ENCODE results near the gene LIPK. TPM values are rescaled to one million over a fixed set of nuclear protein-coding genes. Genes with fewer than 3 reads are reported as not detected.
"Not testable (repeated sequence)": the region's sequence is repeated elsewhere in the genome, so short reads cannot be mapped to it uniquely, and the experiment has no call there.

The LIPK gene
- total RNA-seq, 2 experiments from 2014 or later, result not detected

DNA sequence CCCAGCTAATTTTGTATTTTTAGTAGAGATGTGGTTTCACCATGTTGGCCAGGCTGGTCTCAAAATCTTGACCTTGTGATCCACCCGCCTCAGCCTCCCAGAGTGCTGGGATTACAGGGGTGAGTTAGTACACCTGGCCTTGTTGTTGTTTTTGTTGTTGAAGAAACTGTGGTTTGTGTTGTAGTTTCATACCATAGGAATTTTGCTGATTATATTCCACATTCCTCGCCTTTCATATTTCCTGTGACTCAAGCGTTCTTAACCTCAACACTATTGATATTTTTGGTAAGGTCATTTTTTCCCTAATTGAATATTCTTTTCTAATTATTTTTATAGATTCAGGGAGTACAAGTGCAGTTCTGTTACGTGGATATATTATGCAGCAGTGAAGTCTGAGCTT, 25.1 kb upstream of the LIPK start:
- Mint-ChIP-seq H3K4me1 (ENCODE audit: low read depth) (no peaks in the 10 kb centered on the region), H3K9me3 (no peaks in the 10 kb centered on the region), H3K27ac (no peak overlapping the region), H3K4me3 (no peak overlapping the region), H3K27me3 (peaks cover 6% of the 10 kb centered on the region), H3K36me3 (no peaks in the 10 kb centered on the region)
- ChIA-PET CTCF (no interaction called here), POLR2A (no interaction called here)
- no peak for DNase-seq
- intact Hi-C loops (cut with micrococcal nuclease), result no loop called here

DNA sequence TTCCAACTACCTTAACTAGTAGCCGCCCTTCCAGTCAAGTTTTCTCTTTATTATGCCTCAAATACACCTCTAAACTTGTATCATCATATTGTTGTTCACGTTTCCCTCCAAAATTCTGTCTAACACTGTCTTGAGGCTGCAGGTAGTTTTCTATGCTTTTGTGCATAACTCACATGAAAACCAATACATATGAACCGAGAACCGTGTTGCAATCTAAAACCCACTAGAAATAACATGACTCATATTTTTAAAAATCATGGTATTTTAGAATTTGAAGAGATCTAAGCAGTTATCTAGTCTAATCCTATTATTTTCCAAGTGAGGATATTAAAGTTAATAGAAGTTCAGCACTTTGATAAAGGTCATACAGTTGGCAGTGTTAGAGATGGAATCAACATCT, 23.6 kb upstream of the LIPK start:
- H3K27ac Mint-ChIP-seq, result no peak overlapping the region
- CTCF ChIA-PET, result interaction anchor here (0.6 kb wide), 1 partner anchor 37 kb away, joined by 3 read pairs; no protein-coding TSS in a partner anchor
- H3K36me3 Mint-ChIP-seq, result no peaks in the 10 kb centered on the region
- peaks cover 4% of the 10 kb centered on the region for H3K27me3 Mint-ChIP-seq
- POLR2A ChIA-PET, result no interaction called here
- DNase-seq, result no peak
- H3K9me3 Mint-ChIP-seq, result no peaks in the 10 kb centered on the region
- intact Hi-C loops (cut with micrococcal nuclease), result no loop called here
- no peaks in the 10 kb centered on the region for H3K4me1 Mint-ChIP-seq (ENCODE audit: low read depth)
- H3K4me3 Mint-ChIP-seq, result no peak overlapping the region

DNA sequence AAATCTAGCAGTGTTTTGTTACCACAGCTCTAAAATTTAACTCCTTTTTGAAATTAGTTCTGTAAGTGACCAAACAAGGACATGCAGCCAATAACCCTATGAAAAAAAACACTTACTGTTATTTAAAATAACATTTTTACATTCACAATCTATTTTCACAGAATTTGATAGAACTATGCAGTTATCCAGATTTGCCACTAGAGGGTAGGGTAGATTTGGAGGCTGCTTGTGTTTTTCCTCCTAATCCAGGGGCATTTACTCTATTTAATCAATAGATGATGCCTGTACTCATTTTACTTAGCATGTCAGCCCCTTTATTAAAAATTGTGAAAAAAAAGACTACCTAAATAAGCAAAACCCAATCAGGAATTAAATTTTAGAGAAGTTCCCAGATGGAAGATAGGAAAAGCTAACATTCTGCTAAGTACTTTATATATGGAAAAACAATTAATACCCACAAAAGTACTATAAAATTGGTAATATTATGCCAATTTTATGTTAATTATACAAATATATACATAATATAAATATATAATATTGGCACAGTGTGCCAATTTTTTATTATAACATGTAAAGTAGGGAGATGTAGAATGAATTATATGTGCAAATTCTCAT, 18.1 kb upstream of the LIPK start:
- H3K4me1 Mint-ChIP-seq (ENCODE audit: low read depth), result no peaks in the 10 kb centered on the region
- H3K9me3 Mint-ChIP-seq, result no peaks in the 10 kb centered on the region
- H3K27me3 Mint-ChIP-seq, result peaks cover 5% of the 10 kb centered on the region
- H3K4me3 Mint-ChIP-seq, result no peak overlapping the region
- intact Hi-C loops (cut with micrococcal nuclease), result loop anchor here (1.0 to 5.0 kb wide), 2 partner anchors 122 to 244 kb away; no protein-coding TSS in a partner anchor
- no peak overlapping the region for H3K27ac Mint-ChIP-seq
- CTCF ChIA-PET, result interaction anchor here (0.7 to 4.5 kb wide), 16 partner anchors 8 to 245 kb away, joined by 3 to 31 read pairs (median 3); no protein-coding TSS in a partner anchor
- H3K36me3 Mint-ChIP-seq, result no peaks in the 10 kb centered on the region
- DNase-seq, result no peak
- POLR2A ChIA-PET, result no interaction called here

DNA sequence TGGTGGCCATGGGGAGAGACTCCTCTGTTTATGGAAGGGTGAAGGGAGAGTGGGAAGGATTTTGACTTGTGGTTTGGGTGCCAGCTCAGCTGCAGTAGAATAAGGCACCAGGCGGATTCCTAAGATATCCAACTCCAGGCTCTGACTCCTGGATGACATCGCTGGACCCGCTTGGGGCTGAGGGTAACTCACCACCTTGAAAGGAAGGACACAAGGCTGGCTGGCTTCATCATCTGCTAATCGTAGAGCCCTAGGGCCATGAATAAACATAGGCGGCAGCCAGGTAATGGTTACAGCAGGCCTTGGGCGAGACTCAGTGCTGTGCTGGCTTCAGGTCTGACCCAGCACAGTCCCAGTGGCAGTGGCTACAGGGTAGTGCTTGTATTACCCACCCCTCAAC, 16.7 kb upstream of the LIPK start:
- ChIA-PET POLR2A (no interaction called here), CTCF (interaction anchor here (0.8 to 4.5 kb wide), 3 partner anchors 10 to 243 kb away, joined by 4 to 31 read pairs (median 6); no protein-coding TSS in a partner anchor)
- DNase-seq, result no peak
- Mint-ChIP-seq H3K4me1 (ENCODE audit: low read depth) (no peaks in the 10 kb centered on the region), H3K4me3 (no peak overlapping the region), H3K9me3 (no peaks in the 10 kb centered on the region), H3K27me3 (peaks cover 5% of the 10 kb centered on the region), H3K27ac (no peak overlapping the region), H3K36me3 (no peaks in the 10 kb centered on the region)
- intact Hi-C loops (cut with micrococcal nuclease), result loop anchor here (5.0 kb wide), 1 partner anchor 243 kb away; no protein-coding TSS in a partner anchor

DNA sequence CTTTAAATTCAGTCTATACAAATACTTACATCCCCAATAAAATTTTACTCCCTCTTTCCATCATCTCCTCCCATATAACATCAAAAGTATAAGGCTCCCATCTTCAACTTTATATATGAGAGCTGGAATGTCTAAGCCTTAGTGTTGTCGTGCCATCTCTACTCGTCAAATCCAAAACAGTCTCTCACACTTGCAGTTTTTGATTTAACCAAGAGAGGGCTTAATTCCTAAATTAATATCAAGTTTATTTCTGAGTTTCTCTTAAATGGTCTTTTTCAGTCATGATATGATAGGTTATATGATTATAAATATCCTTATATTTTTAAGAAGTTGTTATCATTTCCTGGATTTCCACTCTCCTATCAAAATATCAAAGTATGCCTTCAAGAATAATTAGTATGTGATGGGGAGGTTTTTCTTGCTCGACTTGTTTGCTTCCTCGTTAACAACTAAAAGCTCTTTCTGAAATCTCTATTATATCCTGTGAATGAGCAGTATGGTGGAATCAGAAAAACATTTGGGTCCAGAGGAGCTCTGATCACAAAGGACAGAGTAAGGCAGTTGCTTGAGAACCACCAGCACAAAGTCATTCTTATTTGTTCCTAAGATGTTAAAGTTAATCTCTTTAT, 12.5 kb upstream of the LIPK start:
- Mint-ChIP-seq H3K36me3 (no peaks in the 10 kb centered on the region), H3K4me1 (ENCODE audit: low read depth) (no peaks in the 10 kb centered on the region), H3K27ac (no peak overlapping the region), H3K27me3 (peaks cover 11% of the 10 kb centered on the region), H3K9me3 (no peaks in the 10 kb centered on the region), H3K4me3 (no peak overlapping the region)
- no peak for DNase-seq
- POLR2A ChIA-PET, result no interaction called here
- CTCF ChIA-PET, result interaction anchor here (0.7 to 2.3 kb wide), 6 partner anchors 35 to 383 kb away, joined by 3 to 10 read pairs (median 4); no protein-coding TSS in a partner anchor
- intact Hi-C loops (cut with micrococcal nuclease), result no loop called here

DNA sequence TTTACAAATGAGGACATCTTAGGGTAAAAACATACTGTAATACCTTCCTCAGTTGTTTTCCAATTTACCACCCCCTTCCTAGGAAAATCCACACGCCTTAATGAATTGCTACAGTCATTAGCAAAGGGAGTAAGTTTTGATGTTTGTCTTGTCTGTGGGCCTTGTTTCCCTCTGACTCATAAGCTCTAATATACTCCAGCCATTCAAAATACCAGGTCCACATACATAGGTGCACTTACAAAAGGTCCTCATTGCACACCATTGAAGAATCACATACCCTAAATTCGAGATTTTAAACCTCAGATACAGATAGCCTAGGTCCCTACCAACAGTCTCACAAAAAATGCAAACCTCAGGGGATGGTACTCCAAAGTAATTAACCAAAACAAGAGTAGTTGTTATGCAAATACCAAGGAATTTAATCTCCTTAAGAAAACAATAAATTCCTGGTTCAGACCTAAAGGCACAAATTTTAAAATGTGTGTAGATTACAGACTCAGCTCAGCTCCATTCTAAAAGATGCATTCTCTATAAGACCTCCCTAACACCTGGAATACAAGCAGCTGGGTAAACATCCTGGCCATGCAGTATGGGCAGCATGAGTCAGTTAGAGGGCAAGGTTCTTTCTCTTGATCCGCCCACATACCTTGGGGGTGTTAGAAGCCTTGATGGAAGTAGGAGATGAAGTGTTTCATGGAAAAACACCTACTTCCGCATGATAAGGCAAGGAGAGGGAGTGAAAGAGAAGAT, 3.0 kb upstream of the LIPK start:
- H3K27me3 Mint-ChIP-seq, result peaks cover 4% of the 10 kb centered on the region
- no peak overlapping the region for H3K4me3 Mint-ChIP-seq
- no peak overlapping the region for H3K27ac Mint-ChIP-seq
- peaks cover 14% of the 10 kb centered on the region for H3K4me1 Mint-ChIP-seq (ENCODE audit: low read depth)
- no peaks in the 10 kb centered on the region for H3K9me3 Mint-ChIP-seq
- DNase-seq, result no peak
- ChIA-PET CTCF (interaction anchor here (0.6 to 0.9 kb wide), 2 partner anchors 15 to 106 kb away, joined by 3 to 4 read pairs; no protein-coding TSS in a partner anchor), POLR2A (no interaction called here)
- intact Hi-C loops (cut with micrococcal nuclease), result no loop called here
- no peaks in the 10 kb centered on the region for H3K36me3 Mint-ChIP-seq

DNA sequence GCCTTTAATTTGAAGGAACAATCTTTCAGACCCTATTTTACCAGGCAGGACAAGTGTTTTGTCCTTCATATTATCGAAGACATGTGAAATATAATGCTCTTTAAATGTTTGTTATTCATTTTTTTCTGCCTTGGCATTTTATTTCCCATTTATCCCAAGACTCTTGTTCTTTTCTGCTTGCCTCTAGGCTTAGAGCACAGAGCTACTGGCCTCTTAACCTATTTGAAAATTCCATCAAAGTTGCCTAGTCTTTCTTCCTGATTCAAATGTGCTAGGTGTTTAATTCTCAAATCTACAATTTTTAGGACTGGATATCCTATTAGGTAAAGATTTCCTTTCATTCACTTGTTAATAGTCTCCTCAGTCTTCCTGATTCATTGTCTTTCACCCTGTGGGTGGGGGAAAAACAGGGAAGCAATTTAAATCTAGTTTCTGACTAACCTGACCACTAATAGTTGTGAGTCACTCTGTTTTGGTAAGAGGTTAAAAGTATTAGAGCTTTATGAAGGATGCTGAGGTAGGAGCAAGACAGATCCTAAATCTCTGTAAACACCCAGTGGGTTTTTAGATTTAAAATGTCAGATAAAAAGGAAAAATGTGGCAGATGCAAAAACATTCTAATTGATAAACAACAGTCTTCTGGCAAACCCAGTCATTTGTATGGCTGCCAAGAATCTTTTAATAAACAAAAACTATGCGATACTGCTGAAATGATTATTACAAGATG, 1.5 kb downstream of the LIPK start:
- Mint-ChIP-seq H3K27me3 (peaks cover 4% of the 10 kb centered on the region), H3K36me3 (no peaks in the 10 kb centered on the region), H3K27ac (no peak overlapping the region), H3K4me3 (no peak overlapping the region), H3K4me1 (ENCODE audit: low read depth) (peaks cover 14% of the 10 kb centered on the region), H3K9me3 (no peaks in the 10 kb centered on the region)
- intact Hi-C loops (cut with micrococcal nuclease), result loop anchor here (1.0 to 2.0 kb wide), 2 partner anchors 48 to 87 kb away; no protein-coding TSS in a partner anchor
- ChIA-PET POLR2A (no interaction called here), CTCF (interaction anchor here (0.7 kb wide), 2 partner anchors 20 to 186 kb away, joined by 3 read pairs; no protein-coding TSS in a partner anchor)
- DNase-seq, result no peak

DNA sequence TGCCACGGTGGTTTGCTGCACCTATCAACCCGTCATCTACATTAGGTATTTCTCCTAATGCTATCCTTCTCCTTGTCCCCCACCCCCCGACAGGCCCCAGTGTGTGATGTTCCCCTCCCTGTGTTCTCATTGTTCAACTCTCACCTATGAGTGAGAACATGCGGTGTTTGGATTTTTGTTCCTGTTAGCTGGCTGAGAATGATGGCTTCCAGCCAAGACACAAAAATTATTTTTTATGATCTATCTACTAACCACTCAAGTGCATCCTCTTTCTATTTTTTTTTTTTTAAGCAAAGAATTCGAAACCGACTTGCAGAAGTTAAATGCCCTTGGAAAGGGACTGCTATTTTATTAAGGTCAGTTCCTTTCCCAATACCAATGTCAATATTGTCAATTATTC, 3.3 kb downstream of the LIPK start:
- H3K4me3 Mint-ChIP-seq; H3K36me3 Mint-ChIP-seq; H3K27ac Mint-ChIP-seq; intact Hi-C loops (cut with micrococcal nuclease); DNase-seq; H3K27me3 Mint-ChIP-seq; H3K9me3 Mint-ChIP-seq; POLR2A ChIA-PET: not testable (repeated sequence)
- CTCF ChIA-PET, result interaction anchor here (0.7 kb wide), 1 partner anchor 15 kb away, joined by 3 read pairs; no protein-coding TSS in a partner anchor
- peaks cover 12% of the 10 kb centered on the region for H3K4me1 Mint-ChIP-seq (ENCODE audit: low read depth)

DNA sequence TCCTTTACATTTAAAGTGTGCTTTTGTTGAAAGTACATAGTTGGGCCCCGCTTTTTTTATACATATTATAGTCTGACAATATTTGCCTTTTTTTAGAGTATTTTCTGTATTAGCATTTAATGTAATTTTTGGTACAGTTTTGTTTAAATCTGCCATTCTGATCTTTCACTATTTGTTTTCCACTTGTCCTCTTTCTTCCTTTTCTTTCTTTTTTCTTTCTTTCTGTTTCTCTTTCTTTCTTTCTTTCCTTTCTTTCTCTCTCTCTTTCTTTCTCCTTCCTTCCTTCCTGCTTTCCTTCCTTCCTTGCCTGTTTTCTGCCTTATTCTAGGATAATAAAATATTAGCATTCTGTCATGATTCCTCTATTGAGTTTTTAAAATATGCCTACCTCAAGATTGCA, 9.5 kb downstream of the LIPK start:
- H3K4me3 Mint-ChIP-seq, result no peak overlapping the region
- no peaks in the 10 kb centered on the region for H3K4me1 Mint-ChIP-seq (ENCODE audit: low read depth)
- POLR2A ChIA-PET, result no interaction called here
- H3K27ac Mint-ChIP-seq, result no peak overlapping the region
- no peak for DNase-seq
- H3K9me3 Mint-ChIP-seq, result no peaks in the 10 kb centered on the region
- intact Hi-C loops (cut with micrococcal nuclease), result no loop called here
- H3K36me3 Mint-ChIP-seq, result no peaks in the 10 kb centered on the region
- CTCF ChIA-PET, result no interaction called here
- peaks cover 5% of the 10 kb centered on the region for H3K27me3 Mint-ChIP-seq

DNA sequence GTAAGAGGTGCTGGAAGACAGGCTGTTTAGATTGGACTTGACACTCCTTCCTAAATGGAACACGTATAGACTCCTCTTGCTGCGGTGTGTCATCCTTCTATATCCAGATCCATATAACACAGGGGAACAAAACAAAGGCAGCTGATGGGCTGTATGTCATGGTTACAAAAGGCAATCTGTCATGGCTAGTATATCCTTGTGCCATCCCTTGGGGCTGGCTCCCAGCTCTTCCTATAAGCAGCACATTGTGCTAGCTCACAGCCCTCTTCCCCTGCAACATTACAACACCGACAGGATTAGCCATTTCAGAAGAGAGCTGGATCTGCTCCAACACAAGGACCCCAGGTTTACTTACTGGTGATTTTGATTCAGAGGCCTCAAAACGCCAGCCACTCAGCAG, 15.3 kb downstream of the LIPK start:
- intact Hi-C loops (cut with micrococcal nuclease), result no loop called here
- no peak for DNase-seq
- Mint-ChIP-seq H3K4me1 (ENCODE audit: low read depth) (no peaks in the 10 kb centered on the region), H3K27me3 (peaks cover 6% of the 10 kb centered on the region), H3K9me3 (no peaks in the 10 kb centered on the region), H3K36me3 (no peaks in the 10 kb centered on the region), H3K27ac (no peak overlapping the region), H3K4me3 (no peak overlapping the region)
- POLR2A ChIA-PET, result no interaction called here
- CTCF ChIA-PET, result interaction anchor here (0.7 kb wide), 1 partner anchor 23 kb away, joined by 3 read pairs; no protein-coding TSS in a partner anchor

DNA sequence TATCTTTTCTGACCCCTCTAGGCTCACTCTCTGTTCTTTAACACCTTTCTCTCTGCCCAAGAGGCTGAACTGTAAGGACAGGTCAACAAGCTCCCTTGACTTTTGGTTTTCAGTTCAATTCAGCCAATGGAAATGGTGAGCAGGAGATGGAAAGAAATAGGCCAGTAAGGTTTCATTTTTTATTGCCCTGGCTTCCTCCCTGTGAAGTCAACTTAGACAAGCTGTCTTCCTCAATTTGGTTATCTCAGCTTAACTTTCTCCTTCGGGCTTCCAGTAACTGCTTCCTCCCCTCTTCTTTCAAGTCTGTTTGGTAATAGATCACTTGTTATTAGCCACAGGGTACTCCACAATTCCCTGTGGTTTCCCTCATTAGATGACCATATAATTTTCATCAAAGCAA, 19.7 kb downstream of the LIPK start:
- no peak overlapping the region for H3K4me3 Mint-ChIP-seq
- H3K27ac Mint-ChIP-seq, result no peak overlapping the region
- CTCF ChIA-PET, result interaction anchor here (0.6 to 1.0 kb wide), 3 partner anchors 83 to 161 kb away, joined by 3 to 4 read pairs (median 4); no protein-coding TSS in a partner anchor
- no peaks in the 10 kb centered on the region for H3K4me1 Mint-ChIP-seq (ENCODE audit: low read depth)
- no peaks in the 10 kb centered on the region for H3K36me3 Mint-ChIP-seq
- no peak for DNase-seq
- no peaks in the 10 kb centered on the region for H3K9me3 Mint-ChIP-seq
- peaks cover 1% of the 10 kb centered on the region for H3K27me3 Mint-ChIP-seq
- intact Hi-C loops (cut with micrococcal nuclease), result loop anchor here (2.0 kb wide), 1 partner anchor 29 kb away; no protein-coding TSS in a partner anchor
- POLR2A ChIA-PET, result no interaction called here
